ENCODE measurements around the gene TNFRSF1B. TPM values are rescaled to one million over a fixed set of nuclear protein-coding genes. Genes with fewer than 3 reads are reported as not detected.

Gene TNFRSF1B
- total and polyA plus RNA-seq, 2 experiments from 2014 or later, result 0.91 to 4.1 TPM

GRCh38 chr1:12126781-12127180 lies 40.0 kb upstream of the TNFRSF1B start:
- Mint-ChIP-seq H3K4me3 (no peak overlapping the region), H3K27me3 (ENCODE audit: insufficient read depth, low read depth, poor library complexity) (peaks cover 10% of the 10 kb centered on the region), H3K27ac (no peak overlapping the region)

More at GRCh38 chr1:12126781-12127180, 40.0 kb upstream of the TNFRSF1B start:
- Histone ChIP-seq H3K27me3 (ENCODE audit: insufficient read depth) (no peaks in the 10 kb centered on the region), H3F3A (replicated peaks; ENCODE audit: low read depth) (no peaks in the 10 kb centered on the region), H3K79me2 (replicated peaks; ENCODE audit: insufficient read depth) (no peaks in the 10 kb centered on the region), H2AFZ (no peak overlapping the region), H3K4me1 (ENCODE audit: insufficient read depth) (no peaks in the 10 kb centered on the region), H3K4me2 (no peak overlapping the region), H3K27ac (ENCODE audit: low read depth) (no peak overlapping the region), H3K9me2 (ENCODE audit: insufficient read depth) (no peaks in the 10 kb centered on the region), H3K4me3 (no peak overlapping the region), H4K20me1 (replicated peaks; ENCODE audit: insufficient read depth) (no peaks in the 10 kb centered on the region; the same call in 1 of the 2 replicates), H3K36me3 (ENCODE audit: insufficient read depth) (peaks cover 2% of the 10 kb centered on the region; the same call in 1 of the 2 replicates)
- no peak for DNase-seq (ENCODE audit: low spot score)
- no peak for TF ChIP-seq STAT1 (IDR thresholded peaks at IDR 0.05; ENCODE audit: unreplicated experiment)
- no peak for TF ChIP-seq EZH2phosphoT487 (IDR thresholded peaks at IDR 0.05; ENCODE audit: unreplicated experiment)
- TF ChIP-seq POLR2AphosphoS5 (IDR thresholded peaks at IDR 0.05; ENCODE audit: low read depth), result no peak
- no peak for TF ChIP-seq CREB1 (CRISPR knock-in tag; IDR thresholded peaks at IDR 0.05; ENCODE audit: low read depth)
- no peak for TF ChIP-seq REST (IDR thresholded peaks at IDR 0.05; ENCODE audit: unreplicated experiment)
- TF ChIP-seq NANOG (IDR thresholded peaks at IDR 0.05; ENCODE audit: borderline replicate concordance), result no peak
- TF ChIP-seq CTCF (conservative IDR thresholded peaks at IDR 0.05; ENCODE audit: low read depth in 2 of 2), result no peak
- Mint-ChIP-seq H3K4me1 (peaks cover 4% of the 10 kb centered on the region; the same call in 1 of the 3 replicates), H3K36me3 (ENCODE audit: low read depth) (no peaks in the 10 kb centered on the region), H3K9me3 (no peaks in the 10 kb centered on the region)
- ATAC-seq, result no peak

Data from GM23338 (cell line).